ENCODE measurements around the gene SRXN1. TPM values are rescaled to one million over a fixed set of nuclear protein-coding genes. Genes with fewer than 3 reads are reported as not detected.

The SRXN1 gene
- total and polyA plus RNA-seq, 9 of the 15 experiments (the other 6 are each of a cell fraction or from before 2014, with no cell fraction given) = 6.8 to 36.4 (median 21.6) TPM

- TF ChIP-seq ZNF551 (CRISPR knock-in tag; IDR thresholded peaks at IDR 0.05) (no peak), NFRKB (IDR thresholded peaks at IDR 0.05; ENCODE audit: low read depth) (0 out of 2 replicates have a peak, but pooled peaks have one; percentile 19), SPI1 (IDR thresholded peaks at IDR 0.05; ENCODE audit: borderline replicate concordance, low read depth, low read length) (peak; percentile 36; the same call in 1 of the 2 replicates), ZNF408 (CRISPR knock-in tag; IDR thresholded peaks at IDR 0.05; ENCODE audit: low read depth) (no peak), ZNF511 (CRISPR knock-in tag; IDR thresholded peaks at IDR 0.05) (no peak), MCM7 (IDR thresholded peaks at IDR 0.05) (no peak), NCOA1 (IDR thresholded peaks at IDR 0.05; ENCODE audit: low read depth) (no peak), WHSC1 (IDR thresholded peaks at IDR 0.05; ENCODE audit: low read length) (no peak), DDX20 (tag; IDR thresholded peaks at IDR 0.05; ENCODE audit: low read depth) (no peak), ZNF23 (CRISPR knock-in tag; IDR thresholded peaks at IDR 0.05) (no peak), MECOM (CRISPR knock-in tag; IDR thresholded peaks at IDR 0.05) (0 out of 2 replicates have a peak, but pooled peaks have one; percentile 27), KAT2B (IDR thresholded peaks at IDR 0.05; ENCODE audit: low read depth, low read length) (no peak), SOX6 (IDR thresholded peaks at IDR 0.05) (no peak; the same call in 1 of the 2 replicates), CHD7 (IDR thresholded peaks at IDR 0.05; ENCODE audit: low read depth, low read length) (no peak), NR4A1 (CRISPR knock-in tag; IDR thresholded peaks at IDR 0.05) (no peak), NR4A1 (tag; IDR thresholded peaks at IDR 0.05) (no peak), CHD1 (IDR thresholded peaks at IDR 0.05; ENCODE audit: low read length) (no peak), TRIM24 (IDR thresholded peaks at IDR 0.05) (no peak), KAT8 (IDR thresholded peaks at IDR 0.05; ENCODE audit: low read depth) (no peak)
These were observed 1.0 kb downstream of the SRXN1 start (continued) for GRCh38 chr20:651713-652614.

Measured in K562 (cell line).